Neuronal stem cell (in vitro differentiated cells): ENCODE measurements around the gene SCLT1.

ENCODE experiments used
- DNase-seq: peaks from one replicate; pipeline ENCODE4 v3.0.0-alpha.2; 2013; ENCODE audit warnings: low spot score
- H2AFZ ChIP-seq: one replicate; pipeline ENCODE4 v1.6.1; 2013; ENCODE audit warnings: mild to moderate bottlenecking, low read length, inconsistent platforms
- H2AK5ac ChIP-seq: 2 replicates; pipeline ENCODE4 v1.6.1; 2013; ENCODE audit warnings: low read depth, mild to moderate bottlenecking, inconsistent platforms, low read length, moderate library complexity, mixed read lengths
- H2BK120ac ChIP-seq: 2 replicates; pipeline ENCODE4 v1.6.1; 2013; ENCODE audit warnings: low read depth, mild to moderate bottlenecking, inconsistent platforms, low read length, moderate library complexity, mixed read lengths
- H2BK12ac ChIP-seq: one replicate; pipeline ENCODE4 v1.6.1; 2013; ENCODE audit warnings: low read length, inconsistent platforms
- H2BK15ac ChIP-seq: 2 replicates; pipeline ENCODE4 v1.6.1; 2013; ENCODE audit warnings: mild to moderate bottlenecking, low read length, inconsistent platforms, mixed read lengths
- H2BK5ac ChIP-seq: one replicate; pipeline ENCODE4 v1.6.1; 2013; ENCODE audit warnings: inconsistent platforms, mild to moderate bottlenecking, low read length, moderate library complexity
- H3K14ac ChIP-seq: one replicate; pipeline ENCODE4 v1.6.1; 2013; ENCODE audit warnings: low read length, inconsistent platforms
- H3K18ac ChIP-seq: 2 replicates; pipeline ENCODE4 v1.6.1; 2013; ENCODE audit warnings: low read length, inconsistent platforms
- H3K23ac ChIP-seq: 2 replicates; pipeline ENCODE4 v1.6.1; 2013; ENCODE audit warnings: low read depth, mild to moderate bottlenecking, mixed read lengths, low read length, inconsistent platforms; ENCODE audit not compliant: poor library complexity
- H3K27ac ChIP-seq: replicated peaks from 3 replicates; pipeline ENCODE4 v1.5.1; 2013; ENCODE audit warnings: low read length, inconsistent platforms
- H3K27me3 ChIP-seq, 3 experiments: 2 replicates each; pipeline ENCODE4 v1.6.1; 2013; ENCODE audit warnings: low read length in 3 of 3, mild to moderate bottlenecking in 2 of 3, inconsistent platforms in 1 of 3, low read depth in 1 of 3, mixed read lengths in 1 of 3, moderate library complexity in 1 of 3; ENCODE audit not compliant: control insufficient read depth in 3 of 3, insufficient read depth in 3 of 3
- H3K36me3 ChIP-seq, 2 donors: replicated peaks in 1 of 2; 2 replicates each; pipeline ENCODE4 v1.6.1; 2013; ENCODE audit warnings: low read length in 2 of 2; ENCODE audit not compliant: control insufficient read depth in 2 of 2, insufficient read depth in 2 of 2
- H3K4ac ChIP-seq: 2 replicates; pipeline ENCODE4 v1.6.1; 2013; ENCODE audit warnings: inconsistent platforms, mild to moderate bottlenecking, low read length, moderate library complexity
- H3K4me1 ChIP-seq, 2 donors: 1 replicate in 1 of 2; 2 replicates in 1 of 2; pipeline ENCODE4 v1.6.1; 2013; ENCODE audit warnings: low read length in 2 of 2, low read depth in 1 of 2; ENCODE audit not compliant: control insufficient read depth in 2 of 2, insufficient read depth in 1 of 2
- H3K4me2 ChIP-seq: one replicate; pipeline ENCODE4 v1.6.1; 2013; ENCODE audit warnings: mild to moderate bottlenecking, low read length, inconsistent platforms; ENCODE audit not compliant: insufficient read depth, poor library complexity, severe bottlenecking
- H3K4me3 ChIP-seq, 2 donors: 2 replicates each; pipeline ENCODE4 v1.5.1; 2013; ENCODE audit warnings: low read length in 2 of 2, mild to moderate bottlenecking in 2 of 2, inconsistent platforms in 1 of 2, moderate library complexity in 1 of 2
- H3K79me1 ChIP-seq: one replicate; pipeline ENCODE4 v1.6.1; 2013; ENCODE audit warnings: low read depth, mild to moderate bottlenecking, inconsistent platforms, low read length, moderate library complexity
- H3K9ac ChIP-seq: one replicate; pipeline ENCODE4 v1.6.1; 2013; ENCODE audit warnings: mild to moderate bottlenecking, low read depth, low read length, inconsistent platforms; ENCODE audit not compliant: poor library complexity
- H3K9me3 ChIP-seq, 2 donors: replicated peaks in 1 of 2; 2 replicates each; pipeline versions ENCODE3 to v1.6.1; 2013; ENCODE audit warnings: low read length in 2 of 2, mild to moderate bottlenecking in 2 of 2, inconsistent platforms in 1 of 2, low read depth in 1 of 2, mixed read lengths in 1 of 2, moderate library complexity in 1 of 2; ENCODE audit not compliant: control insufficient read depth in 2 of 2, insufficient read depth in 1 of 2
- H4K8ac ChIP-seq: one replicate; pipeline ENCODE4 v1.6.1; 2013; ENCODE audit warnings: low read depth, mild to moderate bottlenecking, inconsistent platforms, low read length, moderate library complexity
- H4K91ac ChIP-seq: one replicate; pipeline ENCODE4 v1.6.1; 2013; ENCODE audit warnings: low read length, low read depth, mild to moderate bottlenecking, inconsistent platforms; ENCODE audit not compliant: poor library complexity
- WGBS, 2 donors: extraction: QIAGEN DNeasy Blood & Tissue Kit; methylation state at CpG; one replicate each; pipeline ENCODE4 v1.1.7; 2013; ENCODE audit warnings: missing lambda C conversion rate in 2 of 2, mixed read lengths in 1 of 2; ENCODE audit not compliant: insufficient read length in 2 of 2, insufficient replicate concordance in 1 of 2; ENCODE audit errors: extremely low coverage in 2 of 2; 5-methylcytosine and 5-hydroxymethylcytosine counted together

Gene SCLT1

GRCh38 chr4:128974136-128974581, 119.2 kb downstream of the SCLT1 start:
- Histone ChIP-seq H3K4me2 (no peak overlapping the region), H3K23ac (no peak overlapping the region), H3K14ac (no peak overlapping the region), H3K79me1 (no peaks in the 10 kb centered on the region), H3K4me1 (no peaks in the 10 kb centered on the region), H3K18ac (no peak overlapping the region), H2AFZ (no peak overlapping the region), H3K4me3 (no peak overlapping the region), H3K36me3 (no peaks in the 10 kb centered on the region), H3K9ac (no peak overlapping the region), H3K9me3 (no peaks in the 10 kb centered on the region), H2AK5ac (no peak overlapping the region), H2BK120ac (no peak overlapping the region), H2BK12ac (no peak overlapping the region), H3K27ac (no peak overlapping the region), H3K4ac (no peak overlapping the region), H4K91ac (no peak overlapping the region), H4K8ac (no peak overlapping the region), H3K27me3 (no peaks in the 10 kb centered on the region), H2BK15ac (no peak overlapping the region), H2BK5ac (no peak overlapping the region)
- DNase-seq, result no peak
- no CpG with 5 or more reads among the region's 2 CpGs for WGBS, 2 donors

- no peak overlapping the region for H4K91ac ChIP-seq
- no peak overlapping the region for H2BK12ac ChIP-seq
- H3K79me1 ChIP-seq, result no peaks in the 10 kb centered on the region
- no peak overlapping the region for H2AFZ ChIP-seq
- no peak overlapping the region for H3K4me2 ChIP-seq
- H3K14ac ChIP-seq, result no peak overlapping the region
- H3K4me3 ChIP-seq, result no peak overlapping the region
- no peak for DNase-seq
- H3K9me3 ChIP-seq, result no peaks in the 10 kb centered on the region
- H2AK5ac ChIP-seq, result no peak overlapping the region
- H2BK5ac ChIP-seq, result no peak overlapping the region
- no peak overlapping the region for H3K18ac ChIP-seq
- no peak overlapping the region for H4K8ac ChIP-seq
- H3K27ac ChIP-seq, result no peak overlapping the region
- H3K27me3 ChIP-seq, result no peaks in the 10 kb centered on the region
- peaks cover 0 to 5% of the 10 kb centered on the region in 2 donors for H3K36me3 ChIP-seq
- no peak overlapping the region for H2BK15ac ChIP-seq
- no peaks in the 10 kb centered on the region for H3K4me1 ChIP-seq
- no peak overlapping the region for H2BK120ac ChIP-seq
- no peak overlapping the region for H3K9ac ChIP-seq
- no peak overlapping the region for H3K23ac ChIP-seq
- no peak overlapping the region for H3K4ac ChIP-seq
These were observed 120.0 kb downstream of the SCLT1 start for GRCh38 chr4:128973384-128973783.

DNA sequence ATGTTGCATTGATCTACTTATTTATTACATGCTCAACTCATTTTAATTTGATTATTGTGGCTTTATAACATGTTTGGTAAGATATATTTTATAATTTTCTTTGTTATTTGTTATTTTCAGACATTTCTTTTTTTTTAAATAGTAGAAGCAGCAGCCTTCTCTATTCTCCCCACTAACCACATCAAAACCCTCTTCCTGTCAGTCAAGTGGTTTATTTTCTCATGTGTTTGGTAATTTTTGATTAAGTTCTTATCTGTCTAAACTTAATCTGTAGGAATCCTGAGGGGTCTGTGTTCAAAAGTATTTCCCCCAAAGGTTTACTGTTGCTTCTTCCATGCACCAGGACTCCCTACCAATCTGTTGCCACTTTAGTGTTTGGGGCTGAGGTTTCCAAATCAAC, 131.9 kb downstream of the SCLT1 start:
- H3K36me3 ChIP-seq, result peaks cover 0 to 18% of the 10 kb centered on the region in 2 donors
- no peak overlapping the region for H2BK12ac ChIP-seq
- no peak overlapping the region for H3K18ac ChIP-seq
- no peak for DNase-seq
- H3K4ac ChIP-seq, result no peak overlapping the region
- no peak overlapping the region for H3K4me2 ChIP-seq
- no peak overlapping the region for H3K14ac ChIP-seq
- no peak overlapping the region for H2BK5ac ChIP-seq
- no peak overlapping the region for H4K8ac ChIP-seq
- H2BK15ac ChIP-seq, result no peak overlapping the region
- no peak overlapping the region for H2AFZ ChIP-seq
- no peak overlapping the region for H4K91ac ChIP-seq
- H3K9ac ChIP-seq, result no peak overlapping the region
- H3K9me3 ChIP-seq, result no peaks in the 10 kb centered on the region
- H3K27me3 ChIP-seq, result no peaks in the 10 kb centered on the region
- H3K23ac ChIP-seq, result no peak overlapping the region
- H3K4me3 ChIP-seq, result no peak overlapping the region
- H2AK5ac ChIP-seq, result no peak overlapping the region
- no peak overlapping the region for H2BK120ac ChIP-seq
- no peaks in the 10 kb centered on the region for H3K79me1 ChIP-seq
- H3K4me1 ChIP-seq, result no peaks in the 10 kb centered on the region
- H3K27ac ChIP-seq, result no peak overlapping the region

GRCh38 chr4:128958194-128958593, 135.1 kb downstream of the SCLT1 start:
- WGBS, 2 donors, result no CpG with 5 or more reads among the region's 2 CpGs
- no peak for DNase-seq
- Histone ChIP-seq H2BK120ac (no peak overlapping the region), H3K9me3 (no peaks in the 10 kb centered on the region), H2AFZ (no peak overlapping the region), H2BK15ac (no peak overlapping the region), H3K4me2 (no peak overlapping the region), H3K4me1 (no peaks in the 10 kb centered on the region), H3K27me3 (no peaks in the 10 kb centered on the region), H3K36me3 (peaks cover 0 to 18% of the 10 kb centered on the region in 2 donors), H2BK5ac (no peak overlapping the region), H2AK5ac (no peak overlapping the region), H4K8ac (no peak overlapping the region), H3K18ac (no peak overlapping the region), H3K27ac (no peak overlapping the region), H3K4ac (no peak overlapping the region), H3K14ac (no peak overlapping the region), H4K91ac (no peak overlapping the region), H2BK12ac (no peak overlapping the region), H3K9ac (no peak overlapping the region), H3K79me1 (no peaks in the 10 kb centered on the region), H3K4me3 (no peak overlapping the region), H3K23ac (no peak overlapping the region)
